T-helper 2 cell (primary cell): Measurements from ENCODE around the gene LGALS3.

ENCODE experiments used
- DNase-seq, 5 experiments: peaks; one replicate each; pipeline versions ENCODE4 v3.0.0 to v3.0.0-alpha.2; 2012 to 2022

The LGALS3 gene

DNA sequence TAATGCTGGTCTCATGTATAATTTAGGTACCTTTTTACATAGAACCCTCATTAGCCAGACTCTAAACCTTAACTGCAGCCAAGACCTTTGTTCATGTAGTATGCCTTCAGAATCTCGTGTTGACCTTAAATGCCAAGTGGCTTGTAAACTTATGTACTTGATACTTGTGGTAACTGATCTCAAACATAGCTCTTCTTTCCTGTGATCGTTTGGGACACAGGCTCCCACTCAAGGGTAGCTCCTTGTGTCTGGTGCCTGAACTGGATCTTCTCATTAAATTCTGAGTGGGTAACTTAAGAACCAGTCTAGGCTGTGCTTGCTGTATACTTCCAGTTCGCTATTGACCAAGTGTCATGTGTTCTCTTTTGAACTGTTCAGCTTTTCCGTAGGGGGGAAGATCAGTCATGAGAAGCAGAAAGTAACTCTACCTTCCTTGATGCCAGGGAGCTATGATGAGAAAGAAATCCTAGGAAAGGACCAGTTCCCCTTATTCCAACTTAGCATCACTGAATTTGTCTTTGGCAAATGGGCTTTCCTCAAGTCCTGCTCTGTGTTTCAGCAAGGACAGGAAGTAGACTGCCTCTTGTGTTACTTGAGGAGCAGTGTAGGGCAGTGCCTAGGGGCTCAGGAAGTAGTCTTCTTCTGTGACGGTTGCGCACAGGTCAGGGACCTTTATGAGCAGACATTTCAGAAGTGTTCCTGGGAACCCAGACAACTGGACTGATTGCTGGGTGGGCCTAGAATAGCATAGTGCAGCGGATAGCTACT is 2.5 kb downstream of the LGALS3 start:
- DNase-seq: peak in 2 of 5 experiments; percentile 9 to 17

DNA sequence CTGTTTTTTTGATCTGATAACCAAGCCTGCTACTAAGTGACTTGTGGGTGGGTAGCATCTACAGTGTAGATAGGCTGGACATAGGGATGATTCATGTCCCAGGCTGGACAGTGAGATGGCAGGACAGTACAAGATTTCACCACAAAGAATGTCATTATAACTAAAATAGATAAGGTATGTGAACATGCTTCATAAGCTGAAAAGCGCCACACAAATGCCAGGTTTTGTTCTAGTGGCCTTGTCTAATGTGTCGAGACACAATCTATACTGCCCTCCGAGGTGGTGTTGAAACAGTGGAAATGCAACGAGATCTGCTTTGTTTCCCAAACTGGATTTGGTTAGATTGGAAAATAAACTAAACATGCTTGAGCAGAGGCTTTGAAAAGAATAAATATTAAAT is 4.4 kb downstream of the LGALS3 start:
- DNase-seq: no peak

DNA sequence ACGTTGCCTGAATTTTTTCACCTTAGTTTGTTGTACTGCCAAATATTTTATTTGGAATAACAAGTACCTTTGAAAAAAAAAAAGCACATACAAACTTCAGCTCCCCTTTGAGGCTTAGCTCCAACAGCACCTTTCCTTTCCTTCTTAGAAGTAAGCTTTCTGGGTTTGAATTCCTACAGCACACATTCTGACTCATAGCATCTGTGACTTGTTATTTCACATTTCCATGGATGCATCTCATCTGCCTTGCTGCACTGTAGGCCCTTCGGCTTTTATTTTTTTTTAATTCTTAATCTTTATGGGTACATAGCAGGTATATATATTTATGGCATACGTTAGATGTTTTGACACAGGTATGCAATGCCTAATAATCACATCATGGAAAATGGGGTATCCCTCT is 7.2 kb downstream of the LGALS3 start:
- no peak for DNase-seq

DNA sequence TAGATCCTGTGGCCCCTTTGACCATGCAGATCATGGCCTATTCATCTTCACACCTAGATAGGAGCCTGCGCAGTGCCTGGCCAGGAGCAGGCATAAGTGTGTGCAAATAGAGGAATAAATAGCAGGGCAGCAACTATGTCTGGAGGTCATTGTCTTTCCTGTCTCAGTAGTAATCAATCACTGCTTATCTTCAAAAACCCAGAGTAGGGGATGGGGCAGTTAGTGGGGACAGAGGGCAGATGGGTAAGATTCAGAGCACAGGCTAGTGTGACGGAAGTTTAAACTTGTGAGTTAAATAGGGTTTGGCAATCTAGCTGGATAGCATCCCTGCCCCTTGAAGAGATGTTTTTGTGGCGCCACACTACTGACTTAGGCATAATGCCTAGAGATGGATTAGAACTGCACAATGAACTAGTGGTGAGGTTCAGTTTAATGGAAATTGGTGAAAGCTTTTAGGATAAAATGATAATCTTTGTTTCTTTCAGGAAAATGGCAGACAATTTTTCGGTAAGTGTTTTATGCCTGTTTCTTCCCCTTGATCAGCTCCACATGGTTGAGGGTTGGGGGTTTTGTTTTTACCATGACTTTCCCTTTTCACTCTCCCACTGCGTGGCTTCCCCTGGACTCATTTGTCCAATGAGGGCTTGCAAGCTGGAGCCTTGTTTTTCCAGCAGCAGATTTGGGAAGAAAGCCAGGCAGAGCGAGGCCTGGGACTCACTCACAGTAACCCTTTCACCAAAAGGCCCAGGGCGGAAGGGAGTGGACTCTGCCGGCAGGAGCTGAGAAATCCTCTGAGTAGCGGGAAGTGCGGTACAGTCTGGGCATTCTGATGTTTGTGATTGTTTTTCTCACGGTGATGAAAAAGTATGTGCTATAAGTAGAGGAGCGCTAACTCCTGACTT is 8.1 kb downstream of the LGALS3 start:
- no peak for DNase-seq

DNA sequence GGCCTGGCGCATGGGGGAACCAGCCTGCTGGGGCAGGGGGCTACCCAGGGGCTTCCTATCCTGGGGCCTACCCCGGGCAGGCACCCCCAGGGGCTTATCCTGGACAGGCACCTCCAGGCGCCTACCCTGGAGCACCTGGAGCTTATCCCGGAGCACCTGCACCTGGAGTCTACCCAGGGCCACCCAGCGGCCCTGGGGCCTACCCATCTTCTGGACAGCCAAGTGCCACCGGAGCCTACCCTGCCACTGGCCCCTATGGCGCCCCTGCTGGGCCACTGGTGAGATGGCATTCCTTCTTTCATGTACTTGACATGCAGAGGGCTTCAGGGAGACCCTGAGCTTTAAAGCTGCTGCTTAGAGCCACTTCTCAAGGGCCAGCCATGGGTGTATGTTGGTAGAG is 9.0 kb downstream of the LGALS3 start:
- DNase-seq: no peak

DNA sequence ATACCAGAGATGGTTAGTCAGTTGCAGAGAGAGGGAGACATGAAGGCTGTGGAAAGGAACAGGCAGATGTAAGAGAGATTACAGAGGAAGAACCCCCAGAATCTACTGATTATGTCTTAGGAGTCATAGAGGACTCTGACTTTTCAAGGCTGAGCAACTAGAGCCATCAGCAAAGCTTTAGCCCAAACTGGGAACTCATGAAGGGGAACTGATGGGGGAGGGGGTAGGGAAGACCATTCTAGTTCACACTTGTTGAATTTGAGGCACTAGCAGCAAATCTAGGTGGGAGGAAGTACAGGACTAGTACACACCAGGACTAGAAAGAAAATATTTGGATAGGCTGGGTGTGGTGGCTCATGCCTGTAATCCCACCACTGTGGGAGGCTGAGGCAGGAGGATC is 10.1 kb downstream of the LGALS3 start:
- no peak for DNase-seq

DNA sequence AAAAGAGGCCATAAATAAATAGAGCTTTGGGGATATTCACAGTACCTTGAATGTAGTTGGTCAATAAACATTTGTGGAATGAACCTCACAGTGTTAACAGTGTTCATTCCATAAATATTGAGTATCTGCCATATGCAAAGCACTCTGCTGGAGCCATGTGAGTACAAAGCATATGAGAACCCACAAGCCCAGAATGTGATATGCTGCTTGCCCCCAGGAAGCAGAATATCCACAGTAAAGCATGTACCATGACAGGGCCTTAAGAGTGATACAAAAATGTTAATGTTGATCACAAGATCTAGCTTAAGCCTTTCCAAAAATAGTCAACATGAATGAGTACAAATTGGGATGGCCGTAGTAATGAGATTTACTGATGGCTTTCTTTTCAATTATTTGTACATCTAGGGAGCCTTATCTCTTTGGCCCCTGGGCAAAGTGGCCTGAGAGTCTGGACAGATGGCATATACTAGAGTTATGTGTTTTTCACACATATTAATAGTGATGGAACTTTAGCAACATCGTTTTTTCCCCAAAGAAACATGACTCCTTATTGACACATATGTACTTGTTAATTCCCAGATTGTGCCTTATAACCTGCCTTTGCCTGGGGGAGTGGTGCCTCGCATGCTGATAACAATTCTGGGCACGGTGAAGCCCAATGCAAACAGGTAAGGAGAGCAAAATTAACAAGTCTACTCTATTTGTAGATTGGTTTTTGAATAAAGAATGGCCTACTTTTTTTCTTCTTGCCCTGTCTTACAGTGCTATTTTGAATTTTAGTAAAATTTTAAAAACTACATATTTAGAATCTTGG is 10.9 kb downstream of the LGALS3 start:
- no peak for DNase-seq

DNA sequence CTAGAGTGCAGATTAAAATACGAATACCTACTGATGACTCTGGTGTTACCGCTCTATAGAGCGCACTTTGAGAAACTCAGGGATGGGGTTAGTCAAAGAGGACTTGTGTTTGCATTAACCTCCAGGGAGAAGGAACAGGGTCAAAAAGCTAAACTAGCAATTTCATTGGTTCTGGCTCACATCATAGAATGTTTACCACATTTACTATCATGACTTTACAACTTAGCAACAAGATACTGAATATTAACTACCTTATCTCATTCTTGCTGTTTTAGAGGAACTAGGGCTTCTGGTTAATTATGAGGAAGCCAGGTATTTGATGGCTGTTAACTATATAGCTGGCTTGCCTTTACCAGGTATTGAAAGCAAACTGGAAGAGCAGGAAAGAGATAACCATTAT is 12.8 kb downstream of the LGALS3 start:
- DNase-seq: no peak

DNA sequence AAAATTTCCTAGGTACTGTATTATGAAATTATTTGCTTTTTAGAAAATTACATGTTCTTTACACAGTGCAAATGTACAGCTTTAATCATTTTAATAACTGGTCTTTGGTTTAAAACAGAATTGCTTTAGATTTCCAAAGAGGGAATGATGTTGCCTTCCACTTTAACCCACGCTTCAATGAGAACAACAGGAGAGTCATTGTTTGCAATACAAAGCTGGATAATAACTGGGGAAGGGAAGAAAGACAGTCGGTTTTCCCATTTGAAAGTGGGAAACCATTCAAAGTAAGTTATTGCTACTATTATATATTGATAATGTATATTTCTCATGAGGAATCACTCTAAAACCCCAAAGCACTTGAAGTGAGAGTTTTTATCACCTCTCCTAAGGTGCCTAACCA is 13.4 kb downstream of the LGALS3 start:
- no peak for DNase-seq

DNA sequence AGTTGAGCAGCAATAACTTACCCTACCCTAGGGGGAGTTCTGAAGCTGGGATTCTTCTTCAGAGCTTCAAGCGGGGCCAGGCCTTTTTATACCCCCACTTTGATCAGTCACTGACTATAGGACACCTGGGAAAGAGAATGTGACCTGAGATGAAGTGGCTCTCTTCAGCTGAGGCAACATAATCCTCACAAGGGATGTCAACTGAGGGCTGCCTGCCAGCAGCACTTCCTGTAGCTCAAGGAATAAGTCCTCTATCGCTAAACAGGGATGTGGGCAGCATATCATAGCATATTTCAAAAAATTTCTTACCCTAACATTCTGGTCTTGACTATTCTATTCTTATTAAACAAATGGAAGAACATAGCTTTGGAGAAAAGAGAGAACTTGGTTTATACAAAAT is 17.4 kb downstream of the LGALS3 start:
- DNase-seq: no peak

DNA sequence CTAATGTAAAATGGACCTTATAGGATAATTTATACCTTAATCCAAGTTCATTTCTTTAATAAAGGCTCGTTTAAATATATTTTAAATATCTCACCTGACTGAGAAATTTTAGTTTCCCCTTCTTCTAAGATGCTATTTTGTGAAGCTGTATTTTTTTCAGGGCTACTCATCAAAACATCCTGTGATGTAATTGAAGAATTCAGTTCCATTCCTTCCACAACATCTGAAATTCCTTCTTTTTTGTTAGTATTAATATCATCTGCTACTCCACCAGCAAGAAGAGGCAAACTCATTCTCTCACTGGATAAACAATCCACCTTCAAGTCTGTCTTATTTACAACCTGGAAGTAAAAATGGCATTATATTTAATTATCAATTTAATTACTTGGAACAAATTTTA is 22.5 kb downstream of the LGALS3 start:
- no peak for DNase-seq

DNA sequence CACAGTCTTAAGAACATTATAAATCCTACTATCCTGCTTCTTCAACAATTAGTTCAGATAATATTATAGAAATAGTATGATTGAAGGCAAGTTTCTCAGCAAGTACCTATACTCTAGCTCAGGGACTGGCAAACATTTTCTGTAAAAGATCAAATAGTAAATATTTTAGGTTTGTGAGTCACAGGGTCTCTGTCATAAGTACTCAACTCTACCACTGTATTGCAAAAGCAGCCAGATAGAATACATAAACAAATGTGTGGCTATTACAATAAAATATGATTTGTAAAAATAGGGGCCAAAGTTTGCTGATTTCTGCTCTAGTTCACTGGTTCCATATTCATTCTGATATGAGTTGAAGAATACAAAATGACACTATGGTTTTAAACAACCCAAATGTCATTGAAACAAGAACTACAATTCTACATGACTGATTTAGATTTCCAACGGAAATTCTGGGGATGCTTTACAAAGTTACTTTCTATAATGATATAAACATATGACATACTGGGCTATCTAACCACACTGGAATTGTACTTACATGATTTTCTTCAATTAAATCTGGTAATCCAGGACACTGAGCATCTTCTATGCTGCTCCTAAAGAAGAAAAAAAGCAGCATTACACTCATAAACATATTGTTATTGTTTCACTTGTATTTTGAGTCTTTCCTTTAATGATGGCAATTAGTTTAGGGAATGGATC is 23.2 kb downstream of the LGALS3 start:
- DNase-seq: no peak

DNA sequence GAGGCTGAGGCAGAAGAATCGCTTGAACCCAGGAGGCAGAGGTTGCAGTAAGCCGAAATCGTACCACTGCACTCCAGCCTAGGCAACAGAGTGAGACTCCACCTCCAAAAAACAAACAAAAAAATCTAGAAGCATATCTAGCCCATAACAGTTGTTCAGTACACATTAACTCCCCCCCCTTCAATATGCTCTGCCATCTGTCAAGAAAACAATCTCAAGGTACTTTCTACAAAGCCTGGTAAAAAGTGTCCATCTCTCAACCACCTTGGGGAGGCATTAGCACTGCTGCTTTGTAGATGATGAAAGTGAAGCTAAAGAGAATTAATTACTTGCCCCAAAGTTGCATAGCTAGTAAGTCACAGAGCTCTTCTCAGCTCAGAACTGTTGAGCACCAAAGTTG is 24.9 kb downstream of the LGALS3 start:
- DNase-seq: no peak

DNA sequence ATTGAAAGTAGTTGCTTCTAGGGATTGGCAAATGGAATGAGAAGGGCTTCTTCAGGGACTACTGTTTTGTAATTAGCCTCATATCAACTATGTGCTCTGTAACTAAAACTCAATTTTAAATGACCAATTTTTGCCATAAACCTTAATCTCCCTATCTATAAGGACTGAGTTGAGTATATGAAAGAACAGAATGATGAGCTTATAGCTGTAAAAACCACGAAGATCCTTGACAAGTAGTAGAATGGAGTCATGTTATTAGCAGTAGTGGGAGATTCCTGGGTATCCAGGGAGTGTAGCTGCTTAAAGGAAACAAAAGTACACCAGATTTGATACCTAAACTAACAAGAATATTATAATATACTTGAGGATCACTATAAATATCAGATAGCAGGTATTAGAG is 28.0 kb downstream of the LGALS3 start:
- DNase-seq: peak in 1 of 5 experiments; percentile 31

DNA sequence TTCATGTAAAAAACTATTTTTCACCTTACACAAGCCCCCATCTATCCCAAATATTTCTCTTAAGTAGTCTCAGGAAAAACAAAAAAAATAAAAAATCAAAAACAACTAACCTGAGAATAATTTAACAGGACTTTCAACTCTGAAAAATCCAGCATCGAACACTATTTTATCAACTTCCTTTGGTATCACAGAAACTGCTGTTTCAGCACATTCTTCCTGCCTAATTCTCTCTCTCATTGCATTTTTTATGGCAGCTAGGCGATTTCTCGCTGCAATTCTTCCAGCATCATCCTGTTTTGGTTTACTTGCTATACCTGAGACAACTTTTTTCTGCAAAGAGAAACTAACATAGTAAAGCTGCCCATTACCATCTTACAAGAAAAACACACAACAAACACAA is 29.4 kb downstream of the LGALS3 start:
- no peak for DNase-seq

DNA sequence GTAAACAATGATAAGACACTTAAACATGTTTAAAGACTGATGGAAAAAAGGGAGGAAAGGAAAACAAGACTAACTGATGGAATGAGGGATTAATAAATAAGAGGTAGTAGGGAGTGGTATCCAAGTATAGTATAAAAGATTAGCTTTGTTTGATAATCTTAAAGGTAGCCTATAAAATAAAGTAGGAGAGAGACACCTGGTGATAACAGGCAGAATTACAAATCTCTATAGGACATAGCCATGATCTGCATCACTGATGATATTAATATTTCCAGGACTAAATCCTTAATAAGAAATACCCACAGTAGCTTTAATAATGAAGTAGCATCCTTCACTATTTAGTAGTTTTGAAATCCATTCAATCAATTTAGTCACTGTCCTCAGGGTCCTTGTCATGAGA is 31.9 kb downstream of the LGALS3 start:
- DNase-seq: peak in 2 of 5 experiments; percentile 17 to 34

DNA sequence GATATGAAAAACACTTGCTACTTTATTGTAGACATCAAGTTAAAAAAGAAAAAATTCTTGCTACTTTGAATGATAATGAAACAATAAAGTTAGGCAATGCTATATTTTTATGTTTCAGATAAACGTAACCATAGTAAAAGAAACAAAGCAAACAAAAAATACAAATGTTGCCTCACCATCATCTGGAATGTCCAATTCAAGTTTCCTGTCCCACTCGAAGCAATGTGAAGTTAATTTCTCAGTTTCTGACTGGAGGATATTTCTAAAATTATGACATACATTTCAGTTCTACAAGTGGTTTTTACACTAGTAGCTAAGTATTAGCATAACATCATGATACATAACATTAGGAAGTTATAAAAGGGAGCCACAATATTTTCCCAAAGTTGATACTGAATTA is 41.5 kb downstream of the LGALS3 start:
- no peak for DNase-seq

DNA sequence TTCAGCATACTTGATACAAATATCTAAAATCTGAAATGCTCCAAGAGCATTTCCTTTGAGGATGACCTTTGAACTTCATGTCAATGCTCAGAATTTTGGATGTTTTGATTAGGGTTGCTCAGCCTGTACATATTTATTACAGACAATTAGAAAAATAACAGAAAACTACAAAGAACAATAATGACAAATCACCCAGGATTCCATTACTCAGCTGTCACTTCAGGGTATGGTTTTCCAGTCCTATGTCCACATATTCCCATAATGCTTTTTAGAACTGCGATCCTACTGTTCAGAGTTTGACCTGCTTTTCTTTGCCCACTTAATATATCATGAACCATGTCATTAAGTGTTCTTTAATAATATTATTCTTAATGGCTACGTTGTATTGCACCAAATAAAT is 51.0 kb downstream of the LGALS3 start:
- DNase-seq: no peak

DNA sequence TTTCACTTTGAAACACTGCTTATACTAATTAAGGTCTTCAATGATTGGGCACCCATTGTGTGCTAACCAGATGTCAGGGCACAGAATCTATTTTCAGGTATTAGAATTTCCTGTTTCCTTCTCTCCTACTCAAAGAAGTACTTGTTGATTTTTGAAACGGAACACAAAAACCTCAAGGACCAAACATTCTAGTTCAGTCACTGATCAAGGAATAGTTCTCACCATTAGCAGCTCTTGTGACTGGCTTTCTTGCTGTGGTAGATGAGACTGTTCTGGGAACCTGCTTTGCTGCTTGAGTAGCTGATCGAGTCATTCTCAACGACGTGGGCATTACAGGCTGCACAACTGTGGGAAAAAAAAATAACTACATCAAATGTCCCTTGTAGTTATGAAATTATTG is 51.4 kb downstream of the LGALS3 start:
- DNase-seq: no peak

DNA sequence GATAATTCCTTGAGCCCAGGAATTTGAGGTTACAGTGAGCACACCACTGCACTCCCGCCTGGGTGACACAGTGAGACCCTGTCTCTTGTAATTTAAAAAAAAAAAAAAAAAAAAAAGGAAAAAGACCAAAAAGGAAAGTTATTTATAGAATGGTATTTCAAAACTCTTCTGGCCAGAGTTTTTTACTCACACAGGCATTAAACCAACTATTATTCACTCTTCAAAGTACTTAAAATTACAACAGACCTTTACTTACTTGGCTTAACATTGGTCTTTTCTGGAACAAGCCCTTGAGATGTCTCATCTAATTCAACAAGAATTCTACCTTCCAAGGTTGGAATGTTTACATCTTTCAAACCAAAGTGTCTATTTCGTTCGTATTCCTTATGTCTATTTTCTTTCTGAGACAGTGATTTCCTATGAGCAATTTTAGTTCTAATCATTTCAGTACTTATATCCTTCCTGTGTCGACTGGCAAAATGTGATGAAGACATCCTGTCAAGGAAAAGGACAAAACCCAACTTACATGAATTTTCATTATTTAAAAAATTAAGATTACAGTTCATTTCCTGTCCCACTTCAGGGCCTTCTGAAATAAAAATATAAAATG is 59.7 kb downstream of the LGALS3 start:
- no peak for DNase-seq

DNA sequence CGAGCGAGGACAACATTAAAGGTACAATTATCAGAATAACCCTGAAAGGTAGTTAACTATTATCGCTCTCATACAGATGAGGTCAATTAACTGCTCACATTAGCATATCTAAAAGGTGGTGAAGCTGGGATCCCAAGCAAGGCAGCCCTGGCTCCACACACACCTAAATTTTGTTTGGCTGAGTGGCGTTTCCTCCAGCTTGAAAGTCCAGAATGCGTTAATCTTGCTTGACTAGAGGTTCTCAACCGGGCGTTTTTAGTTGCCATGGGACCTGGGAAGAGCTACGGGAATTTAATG is 61.8 kb downstream of the LGALS3 start:
- no peak for DNase-seq
